ENCODE results near the gene FBXO28.

The FBXO28 gene

GRCh38 chr1:224096773-224097172 lies 17.1 kb upstream of the FBXO28 start:
- no peak for DNase-seq

GRCh38 chr1:224098007-224098406 lies 15.9 kb upstream of the FBXO28 start:
- no peak for DNase-seq

GRCh38 chr1:224106568-224107281 lies 7.2 kb upstream of the FBXO28 start:
- peak; percentile 58 for DNase-seq

DNA sequence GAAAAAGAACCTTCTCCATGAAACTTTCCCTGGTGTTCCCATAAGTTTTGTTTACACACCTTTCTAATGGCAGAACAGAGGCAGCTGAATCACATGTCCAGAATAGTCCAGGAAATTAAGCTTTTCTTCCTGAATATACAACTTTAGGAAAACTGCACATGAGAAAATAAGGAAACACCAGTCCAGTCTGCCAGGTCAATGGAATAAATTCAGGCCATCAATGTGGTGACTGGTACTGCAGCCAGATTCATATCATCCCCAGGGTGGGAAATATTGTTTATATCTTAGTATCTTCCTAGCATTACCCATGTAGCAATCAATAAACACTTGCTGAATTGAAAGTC lies 6.7 kb upstream of the FBXO28 start:
- DNase-seq = no peak

DNA sequence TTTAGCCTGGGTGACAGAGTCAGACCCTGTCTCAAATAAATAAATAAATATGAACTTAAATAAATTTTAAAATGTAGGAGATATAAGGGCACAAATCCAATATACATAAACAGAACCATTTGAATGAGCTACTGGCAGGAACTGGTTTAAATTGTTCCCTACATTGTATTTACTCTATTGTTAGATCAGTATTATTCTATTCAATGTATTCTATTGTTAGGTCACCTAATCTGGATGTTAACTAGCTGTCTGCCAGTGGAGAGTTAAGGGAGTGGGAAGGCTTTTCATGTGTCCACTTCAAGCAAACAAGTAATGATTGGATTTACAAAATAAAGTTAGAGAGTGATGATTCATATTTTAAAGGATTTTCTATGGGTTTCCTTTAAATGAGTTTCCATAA lies 4.9 kb upstream of the FBXO28 start:
- no peak for DNase-seq

- DNase-seq = no peak
These were observed 3.9 kb upstream of the FBXO28 start for GRCh38 chr1:224109981-224110380.

DNA sequence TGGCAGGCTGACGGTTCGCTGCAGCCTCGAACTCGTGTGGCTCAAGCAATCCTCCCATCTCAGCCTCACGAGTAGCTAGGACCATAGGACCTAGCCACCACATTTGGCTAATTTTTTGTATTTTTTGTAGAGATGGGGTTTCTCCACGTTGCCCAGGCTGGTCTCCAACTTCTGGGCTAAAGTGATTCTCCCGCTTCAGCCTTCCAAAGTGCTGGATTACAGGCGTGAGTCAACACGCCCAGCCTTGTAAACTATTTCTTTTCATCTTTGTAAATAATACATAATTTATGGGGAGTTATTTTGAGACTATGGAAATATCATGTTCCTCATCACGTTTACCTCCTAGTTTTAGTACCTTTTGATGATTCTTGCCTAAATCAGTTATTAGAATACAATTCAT lies 906 bp upstream of the FBXO28 start:
- DNase-seq = no peak

DNA sequence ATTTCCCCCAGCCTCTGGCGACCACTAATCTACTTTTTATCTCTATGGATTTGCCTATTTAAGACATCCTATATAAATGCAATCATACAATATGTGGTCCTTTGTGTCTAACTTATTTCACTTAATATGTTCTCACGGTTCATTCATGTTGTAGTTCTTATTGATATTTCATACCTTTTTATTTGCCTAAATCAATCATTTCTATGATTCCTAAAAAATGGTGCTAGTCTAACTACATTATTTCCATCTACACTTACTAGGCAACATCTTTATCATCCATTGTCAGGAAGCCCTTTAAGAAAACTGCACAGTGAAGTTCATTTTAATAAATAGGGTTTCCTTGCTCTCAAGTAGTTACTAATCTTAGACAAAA lies 380 bp upstream of the FBXO28 start:
- no peak for DNase-seq

DNA sequence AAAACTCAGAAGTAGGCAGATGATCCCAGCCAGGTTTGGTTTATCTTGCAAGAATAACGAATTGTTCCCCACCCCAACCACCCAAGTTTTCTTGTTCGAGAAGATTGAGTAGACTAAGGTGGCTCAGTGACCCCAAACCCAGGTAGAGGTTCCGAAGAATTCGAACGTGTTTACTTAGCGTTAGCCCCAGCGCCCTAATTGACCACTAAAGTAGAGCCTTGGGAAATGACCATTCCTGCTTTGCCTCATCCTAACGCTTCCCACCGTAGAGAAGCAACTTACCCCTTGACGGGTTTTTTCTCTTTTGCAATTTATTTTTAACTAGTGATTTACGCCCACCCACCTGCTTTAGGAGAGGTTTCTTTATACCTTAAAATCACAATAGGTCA lies 870 bp downstream of the FBXO28 start:
- DNase-seq = no peak

GRCh38 chr1:224116131-224116530 lies 2.2 kb downstream of the FBXO28 start:
- DNase-seq = peak; percentile 65

GRCh38 chr1:224118688-224119087 lies 4.8 kb downstream of the FBXO28 start:
- DNase-seq = no peak

- no peak for DNase-seq
These were observed 9.2 kb downstream of the FBXO28 start for GRCh38 chr1:224123136-224123535.

- no peak for DNase-seq
These were observed 10.3 kb downstream of the FBXO28 start for GRCh38 chr1:224124220-224124619.

- DNase-seq = no peak
These were observed 14.3 kb downstream of the FBXO28 start for GRCh38 chr1:224127925-224128819.

DNA sequence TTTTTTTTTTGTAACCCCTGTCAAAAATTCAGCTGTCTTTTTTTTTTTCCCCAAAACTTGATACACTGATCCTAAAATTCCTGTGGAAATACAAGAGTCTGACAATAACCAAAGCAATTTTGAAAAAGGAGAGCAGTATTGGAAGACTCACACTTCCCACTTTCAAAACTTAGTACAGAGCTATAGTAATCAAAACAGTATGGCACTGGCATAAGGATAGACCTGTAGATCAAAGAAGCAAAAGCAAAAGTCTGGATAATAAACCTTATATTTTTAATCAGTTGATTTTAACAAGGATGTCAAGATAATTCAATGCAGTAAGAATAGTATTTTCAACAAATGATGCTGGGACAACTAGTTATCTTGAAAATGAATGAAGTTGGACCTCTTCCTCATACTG lies 17.3 kb downstream of the FBXO28 start:
- DNase-seq = no peak

DNA sequence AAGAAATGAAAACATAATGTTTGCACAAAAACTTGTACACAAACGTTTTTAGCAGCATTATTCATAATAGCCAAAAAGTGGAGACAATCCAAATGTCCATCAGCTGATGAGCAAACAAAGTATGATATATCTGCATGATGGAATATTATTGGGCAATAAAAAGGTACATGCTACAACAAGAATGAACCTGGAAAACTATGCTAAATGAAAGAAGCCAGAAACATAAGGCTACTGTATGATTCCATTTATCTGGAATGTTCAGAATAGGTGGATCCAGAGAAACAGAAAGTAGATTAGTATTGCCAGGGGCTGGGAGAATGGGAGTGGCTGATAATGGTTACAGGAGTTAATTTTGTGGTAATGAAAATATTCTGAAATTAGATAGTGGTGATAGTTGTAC lies 19.0 kb downstream of the FBXO28 start:
- no peak for DNase-seq

GRCh38 chr1:224133741-224134299 lies 19.9 kb downstream of the FBXO28 start:
- DNase-seq = no peak

DNA sequence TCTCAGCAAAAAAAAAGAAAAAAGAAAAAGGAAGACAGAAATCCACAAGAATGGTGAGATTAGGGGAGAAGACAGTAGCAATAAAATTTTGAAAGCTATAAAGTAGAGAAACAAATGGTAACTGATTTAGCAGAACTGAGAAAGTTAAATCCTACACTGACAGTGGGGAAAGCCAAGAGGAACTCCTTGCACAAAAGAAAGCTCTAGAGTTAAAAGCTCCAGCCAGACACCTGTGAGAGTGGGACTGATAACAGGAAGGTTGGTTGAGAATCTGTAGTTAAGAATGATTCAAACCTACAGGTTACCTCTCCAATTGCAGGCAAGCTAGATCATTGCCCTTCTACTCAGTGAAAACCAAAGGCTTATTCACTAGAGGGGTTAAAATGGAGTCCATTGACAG lies 23.6 kb downstream of the FBXO28 start:
- DNase-seq = no peak

DNA sequence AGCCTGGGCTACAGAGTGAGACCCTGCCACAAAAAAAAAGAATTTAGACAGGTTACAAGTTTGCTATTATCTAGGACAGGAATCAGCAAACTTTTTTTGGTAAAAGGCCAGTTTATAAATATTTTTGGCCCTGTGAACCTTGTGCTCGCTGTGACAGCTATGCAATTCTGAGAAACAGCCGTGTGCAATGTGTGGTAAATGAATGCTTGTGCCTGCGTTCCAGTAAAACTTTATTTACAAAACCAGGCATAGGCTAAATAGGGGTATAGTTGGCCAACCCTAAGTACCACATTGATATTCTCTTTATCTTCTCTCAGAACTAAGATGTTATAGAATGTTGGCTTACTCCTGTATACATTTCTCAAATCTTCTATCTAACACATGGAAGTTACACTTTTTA lies 24.3 kb downstream of the FBXO28 start:
- no peak for DNase-seq

- no peak for DNase-seq
These were observed 27.8 kb downstream of the FBXO28 start for GRCh38 chr1:224141693-224142092.

DNA sequence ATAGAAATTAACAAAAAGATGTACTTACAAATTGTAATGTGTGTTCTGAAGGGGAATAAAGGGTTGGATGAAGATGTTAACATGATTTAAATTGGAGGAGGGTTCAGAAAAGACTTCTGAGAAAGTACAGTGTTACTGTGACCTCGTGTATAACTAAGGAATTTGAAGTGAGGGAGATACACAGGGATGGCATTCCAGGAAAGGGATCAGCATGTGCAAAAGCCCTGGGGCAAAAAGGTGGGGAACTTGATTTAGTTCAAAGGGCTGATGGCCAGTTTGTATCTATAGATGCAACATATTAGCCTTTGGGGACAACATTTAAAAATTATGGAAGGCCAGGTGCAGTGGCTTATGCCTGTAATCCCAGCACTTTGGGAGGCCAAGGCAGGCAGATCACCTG lies 35.8 kb downstream of the FBXO28 start:
- no peak for DNase-seq

GRCh38 chr1:224151117-224151516 lies 37.2 kb downstream of the FBXO28 start:
- DNase-seq = no peak

DNA sequence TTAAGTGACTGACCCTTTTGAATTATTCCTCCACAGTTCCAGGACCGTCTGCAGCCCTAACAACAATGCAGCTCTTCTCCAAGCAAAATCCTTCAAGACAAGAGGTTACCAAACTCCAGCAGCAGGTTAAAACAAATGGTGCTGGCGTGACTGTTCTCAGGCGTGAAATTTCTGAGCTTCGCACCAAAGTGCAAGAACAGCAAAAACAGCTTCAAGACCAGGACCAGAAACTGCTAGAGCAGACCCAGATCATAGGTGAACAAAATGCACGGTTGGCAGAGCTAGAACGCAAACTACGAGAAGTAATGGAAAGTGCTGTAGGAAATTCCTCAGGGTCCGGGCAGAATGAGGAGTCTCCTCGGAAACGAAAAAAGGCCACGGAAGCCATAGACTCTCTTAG lies 43.4 kb downstream of the FBXO28 start:
- DNase-seq = no peak

DNA sequence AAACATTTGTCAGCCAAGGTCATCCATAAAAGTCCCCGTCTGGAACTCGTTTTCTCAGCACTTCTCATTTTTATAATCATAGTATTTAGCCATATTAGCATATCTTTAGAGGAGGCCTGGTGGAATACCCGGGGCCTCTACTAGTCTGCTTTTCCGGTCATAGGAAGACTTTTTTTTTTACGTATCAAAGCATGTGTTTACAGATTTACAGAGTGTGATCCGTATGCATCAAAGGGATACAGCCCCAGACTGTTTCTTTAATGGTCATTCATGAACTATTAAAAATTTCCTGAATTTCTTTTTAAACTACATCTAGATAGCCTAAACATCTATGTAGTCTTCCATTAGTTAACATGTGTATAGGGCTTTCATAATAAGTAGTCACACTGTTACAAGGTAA lies 45.6 kb downstream of the FBXO28 start:
- no peak for DNase-seq
